Mononuclear cell (primary cell): Measurements from ENCODE around the gene ANKMY1. TPM values are rescaled to one million over a fixed set of nuclear protein-coding genes. Genes with fewer than 3 reads are reported as not detected.

Experiments
- H3K27me3 ChIP-seq: 2 replicates; pipeline ENCODE4 v1.6.0; 2011; ENCODE audit warnings: low read length, control low read depth; ENCODE audit not compliant: insufficient read depth
- H3K4me1 ChIP-seq: 2 replicates; pipeline ENCODE4 v1.5.1; 2011; ENCODE audit warnings: mild to moderate bottlenecking, low read length, control low read depth; ENCODE audit not compliant: insufficient read depth
- H3K4me3 ChIP-seq: 2 replicates; pipeline ENCODE4 v1.5.1; 2011; ENCODE audit warnings: mild to moderate bottlenecking, low read length, moderate library complexity
- H3K9me3 ChIP-seq: 2 replicates; pipeline ENCODE4 v1.5.1; 2011; ENCODE audit warnings: low read depth, mild to moderate bottlenecking, control low read depth, low read length
- total RNA-seq: library from RNA; depleted of rRNA; stranded (reverse); fragments of >200 nt; gene quantifications from one replicate; pipeline ENCODE4 v1.2.3, GENCODE V29; 2012

The ANKMY1 gene
- total RNA-seq, 1 donor: 24.1 TPM

DNA sequence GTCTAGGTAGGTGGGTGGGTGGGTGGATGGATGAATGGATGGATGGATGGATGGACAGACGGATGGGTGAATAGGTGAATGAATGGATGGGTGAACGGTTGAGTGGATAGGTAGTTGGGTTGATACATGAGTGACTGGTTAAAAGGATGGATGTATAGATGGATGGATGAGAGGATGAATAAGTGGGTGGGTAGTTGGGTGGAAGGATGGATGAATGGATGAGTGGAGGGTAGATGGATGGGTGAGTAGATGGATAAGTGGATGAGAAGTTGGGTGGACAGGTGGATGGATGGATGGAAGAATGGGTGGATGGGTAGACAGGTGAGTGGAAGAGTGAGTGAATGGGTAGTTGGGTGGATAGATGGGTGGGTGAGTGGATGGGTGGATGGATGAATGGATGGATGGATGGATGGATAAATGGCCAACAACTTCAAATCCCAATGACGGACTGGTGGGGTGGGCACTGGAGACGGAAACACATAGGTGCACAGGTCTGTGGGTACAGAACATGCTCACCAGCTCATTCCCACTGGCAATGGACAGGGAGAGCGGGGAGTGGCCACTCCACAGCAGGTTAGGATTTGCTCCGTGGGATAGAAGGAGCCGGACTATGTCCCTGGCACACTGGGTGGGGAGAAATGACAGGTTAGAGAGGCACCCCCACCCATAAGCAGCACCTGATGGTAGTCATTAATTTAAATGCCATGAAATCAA, 48.8 kb downstream of the ANKMY1 start:
- Histone ChIP-seq H3K27me3 (no peaks in the 10 kb centered on the region), H3K9me3 (no peaks in the 10 kb centered on the region), H3K4me1 (peaks cover 8% of the 10 kb centered on the region), H3K4me3 (no peak overlapping the region)

DNA sequence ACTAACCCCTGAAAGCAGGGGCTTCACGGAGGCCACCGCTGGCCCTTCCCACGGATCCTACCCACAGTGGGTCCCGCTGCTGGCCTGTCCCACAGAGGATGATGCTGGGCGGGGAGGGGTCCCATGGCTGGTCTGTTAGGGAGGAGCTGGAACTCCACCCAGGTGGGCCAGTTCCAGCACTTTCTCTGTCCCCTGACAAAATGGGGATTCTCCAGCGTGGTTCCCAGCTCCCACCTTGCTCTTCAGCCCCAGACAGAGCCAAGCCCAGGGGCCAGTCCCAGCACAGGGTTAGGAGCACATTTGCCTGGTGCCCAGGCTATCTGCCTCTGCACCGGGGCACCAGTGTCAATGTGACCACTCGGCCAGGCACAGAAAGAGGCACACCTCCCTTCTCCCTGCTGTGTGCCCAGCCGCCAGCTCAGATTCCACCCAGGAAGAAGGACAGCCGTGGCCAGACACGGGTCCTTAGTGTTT, 50.0 kb downstream of the ANKMY1 start:
- no peak overlapping the region for H3K4me3 ChIP-seq
- no peaks in the 10 kb centered on the region for H3K9me3 ChIP-seq
- no peaks in the 10 kb centered on the region for H3K4me1 ChIP-seq
- no peaks in the 10 kb centered on the region for H3K27me3 ChIP-seq

DNA sequence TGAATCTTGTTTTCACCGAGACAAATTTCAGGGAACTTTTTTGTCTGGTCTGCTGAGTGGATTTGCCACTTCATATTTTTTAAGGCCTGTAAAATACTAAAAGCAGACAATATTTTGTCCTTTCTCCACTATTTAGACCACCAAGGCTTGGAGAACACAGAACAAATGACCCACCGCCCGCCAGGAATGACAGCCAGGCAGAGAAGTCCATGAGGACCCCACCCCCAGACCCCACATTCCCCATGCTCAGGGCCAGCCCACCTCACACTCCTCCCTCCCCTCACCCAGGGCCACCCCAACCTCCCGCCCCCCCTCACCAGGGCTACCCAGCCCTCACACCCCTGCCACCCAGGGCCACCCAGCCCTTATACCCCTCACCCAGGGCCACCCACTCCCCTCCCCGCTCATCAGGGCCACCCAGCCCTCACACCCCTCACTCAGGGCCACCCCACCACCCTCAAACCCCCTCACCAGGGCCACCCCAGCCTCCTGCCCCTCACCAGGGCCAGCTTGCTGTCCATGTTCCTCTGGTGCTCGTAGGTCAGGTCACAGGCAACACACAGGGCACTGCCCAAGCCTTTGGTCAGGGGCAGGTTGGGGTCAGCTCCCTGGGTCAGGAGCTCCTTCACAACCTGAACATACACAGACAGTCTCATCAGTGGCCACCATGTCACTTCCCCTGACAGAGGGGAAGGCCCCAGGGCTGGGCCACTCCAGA, 50.6 kb downstream of the ANKMY1 start:
- Histone ChIP-seq H3K4me3 (no peak overlapping the region), H3K27me3 (no peaks in the 10 kb centered on the region), H3K9me3 (no peaks in the 10 kb centered on the region), H3K4me1 (no peaks in the 10 kb centered on the region)

- Histone ChIP-seq H3K27me3 (no peaks in the 10 kb centered on the region), H3K9me3 (no peaks in the 10 kb centered on the region), H3K4me1 (no peaks in the 10 kb centered on the region), H3K4me3 (no peak overlapping the region)
Observed at GRCh38 chr2:240506406-240507059, 51.3 kb downstream of the ANKMY1 start.

DNA sequence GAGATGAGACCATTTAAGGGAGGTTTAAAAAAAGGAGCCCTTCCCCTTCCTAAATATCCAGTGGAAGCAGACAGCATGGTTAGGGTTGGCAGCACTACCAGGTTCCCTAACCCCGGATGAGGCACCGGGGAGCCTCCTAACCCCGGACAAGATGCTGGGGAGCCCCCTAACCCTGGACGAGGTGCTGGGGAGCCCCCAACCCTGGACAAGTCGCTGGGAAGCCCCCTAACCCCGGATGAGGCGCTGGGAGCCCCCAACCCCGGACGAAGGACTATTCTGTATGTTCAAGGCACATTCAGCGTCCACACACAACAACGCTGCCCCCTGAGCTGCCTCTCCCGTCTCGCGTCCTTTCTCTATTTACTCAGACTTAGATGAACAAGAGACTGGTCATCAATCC, 51.9 kb downstream of the ANKMY1 start:
- no peaks in the 10 kb centered on the region for H3K4me1 ChIP-seq
- H3K27me3 ChIP-seq: no peaks in the 10 kb centered on the region
- no peak overlapping the region for H3K4me3 ChIP-seq
- no peaks in the 10 kb centered on the region for H3K9me3 ChIP-seq

DNA sequence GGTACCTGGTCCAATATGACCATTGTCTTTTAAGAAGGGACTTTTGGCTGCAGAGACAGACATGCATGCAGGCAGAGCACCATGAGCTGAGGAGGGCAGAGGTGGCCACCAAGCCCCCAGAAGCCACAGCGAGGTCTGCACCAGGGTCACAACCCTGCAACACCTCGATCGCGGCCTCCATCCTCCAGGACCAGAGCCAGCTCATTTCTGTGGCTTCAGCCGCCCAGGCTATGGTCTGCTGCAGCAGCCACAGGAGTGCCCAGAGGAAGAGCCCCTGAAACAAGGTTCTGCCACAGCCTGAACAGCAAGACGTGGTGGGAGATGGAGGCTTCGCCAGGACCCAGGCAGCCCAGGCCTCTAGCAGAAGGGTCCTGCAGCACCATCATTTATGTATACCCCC, 53.9 kb downstream of the ANKMY1 start:
- Histone ChIP-seq H3K4me3 (no peak overlapping the region), H3K9me3 (no peaks in the 10 kb centered on the region), H3K27me3 (no peaks in the 10 kb centered on the region), H3K4me1 (no peaks in the 10 kb centered on the region)

- H3K9me3 ChIP-seq: no peaks in the 10 kb centered on the region
- no peak overlapping the region for H3K4me3 ChIP-seq
- no peaks in the 10 kb centered on the region for H3K4me1 ChIP-seq
- no peaks in the 10 kb centered on the region for H3K27me3 ChIP-seq
Observed at GRCh38 chr2:240503375-240503774, 54.4 kb downstream of the ANKMY1 start.

DNA sequence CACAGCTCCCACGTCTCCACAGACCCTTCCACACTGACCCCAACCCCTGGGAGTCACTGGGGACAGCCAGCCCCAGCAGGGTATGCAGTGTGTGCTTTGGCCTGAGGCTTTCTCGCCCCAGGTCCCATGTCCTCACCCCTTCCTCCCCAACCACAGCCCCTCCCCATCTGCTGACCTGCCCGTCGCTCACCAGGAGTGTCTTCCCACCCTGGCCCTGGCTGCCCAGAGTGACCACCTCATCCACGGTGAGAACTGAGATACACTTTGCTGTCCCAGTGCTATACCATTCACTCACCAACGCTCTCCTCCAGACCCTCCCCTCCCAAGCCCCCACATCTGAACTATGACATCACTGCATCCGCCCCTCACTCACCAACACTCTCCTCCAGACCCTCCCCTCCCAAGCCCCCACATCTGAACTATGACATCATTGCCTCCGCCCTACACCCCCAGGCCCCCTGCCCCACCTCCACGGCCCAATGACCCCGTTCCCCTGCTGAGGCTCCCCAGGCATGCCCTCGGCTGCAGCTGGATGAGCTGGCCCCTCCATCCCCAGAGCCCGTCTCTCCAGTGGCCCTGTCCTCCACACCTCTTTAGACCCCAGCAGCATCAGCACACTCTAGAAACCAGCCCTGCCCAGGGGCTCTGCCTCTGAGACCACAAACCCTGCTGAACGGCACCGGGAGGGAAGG, 55.2 kb downstream of the ANKMY1 start:
- Histone ChIP-seq H3K4me1 (no peaks in the 10 kb centered on the region), H3K27me3 (no peaks in the 10 kb centered on the region), H3K9me3 (no peaks in the 10 kb centered on the region), H3K4me3 (no peak overlapping the region)

GRCh38 chr2:240502059-240502429, 55.7 kb downstream of the ANKMY1 start:
- H3K27me3 ChIP-seq: no peaks in the 10 kb centered on the region
- no peaks in the 10 kb centered on the region for H3K9me3 ChIP-seq
- H3K4me1 ChIP-seq: no peaks in the 10 kb centered on the region
- H3K4me3 ChIP-seq: no peak overlapping the region

DNA sequence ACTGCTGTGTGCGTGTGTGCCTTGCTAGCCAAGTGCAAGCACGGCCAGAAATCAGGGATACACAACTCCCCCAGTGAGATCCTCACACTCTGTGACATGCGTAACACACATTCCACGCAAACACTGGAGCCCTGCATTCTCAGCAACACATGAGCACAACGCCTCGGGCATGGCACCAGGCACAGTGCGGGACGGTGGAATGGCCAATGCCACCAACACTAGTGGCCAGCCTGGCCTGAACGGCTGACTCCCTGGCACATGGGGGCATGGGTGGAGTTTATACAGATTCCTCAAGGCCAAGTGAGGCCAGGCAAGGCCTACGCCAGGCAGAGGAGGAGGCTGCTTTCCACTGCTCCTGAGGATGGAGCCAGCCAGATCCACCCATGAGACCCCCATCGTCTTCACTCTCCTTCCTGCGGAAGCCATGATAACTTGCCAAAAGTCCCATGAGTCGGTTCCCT, 56.2 kb downstream of the ANKMY1 start:
- no peaks in the 10 kb centered on the region for H3K4me1 ChIP-seq
- H3K4me3 ChIP-seq: no peak overlapping the region
- H3K27me3 ChIP-seq: no peaks in the 10 kb centered on the region
- H3K9me3 ChIP-seq: no peaks in the 10 kb centered on the region

GRCh38 chr2:240500561-240501423, 57.0 kb downstream of the ANKMY1 start:
- no peaks in the 10 kb centered on the region for H3K27me3 ChIP-seq
- no peak overlapping the region for H3K4me3 ChIP-seq
- H3K9me3 ChIP-seq: no peaks in the 10 kb centered on the region
- H3K4me1 ChIP-seq: no peaks in the 10 kb centered on the region

GRCh38 chr2:240499309-240500301, 58.2 kb downstream of the ANKMY1 start:
- Histone ChIP-seq H3K4me3 (no peak overlapping the region), H3K9me3 (no peaks in the 10 kb centered on the region), H3K27me3 (no peaks in the 10 kb centered on the region), H3K4me1 (no peaks in the 10 kb centered on the region)

DNA sequence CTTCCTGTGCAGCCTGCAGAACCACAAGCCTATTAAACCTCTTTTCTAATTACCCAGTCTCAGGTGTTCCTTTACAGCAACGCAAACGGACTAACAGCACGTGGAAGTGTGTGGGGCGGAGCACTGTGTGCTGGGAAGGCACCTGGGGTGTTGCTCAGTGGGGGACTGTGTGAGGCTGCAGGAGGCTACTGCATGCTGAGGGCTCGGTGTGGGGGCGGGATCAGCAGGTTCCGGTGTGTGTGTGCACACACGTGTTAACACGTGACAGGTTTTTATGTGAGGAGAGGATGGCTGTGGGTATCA, 58.9 kb downstream of the ANKMY1 start:
- no peak overlapping the region for H3K4me3 ChIP-seq
- H3K9me3 ChIP-seq: no peaks in the 10 kb centered on the region
- no peaks in the 10 kb centered on the region for H3K4me1 ChIP-seq
- H3K27me3 ChIP-seq: no peaks in the 10 kb centered on the region
